Peyer's patch (tissue), 4 donors: ENCODE measurements around the gene APEX2.

Source experiments
- POLR2A ChIP-seq, 2 donors: fragments of 450-650 bp; IDR thresholded peaks; one replicate each; pipeline ENCODE4 v1.5.1; 2017; ENCODE audit warnings: antibody characterized with exemption in 2 of 2, mild to moderate bottlenecking in 2 of 2, moderate library complexity in 2 of 2
- TF ChIP-seq, protein P1 (sequence below), 6 experiments: fragments of 450-650 bp in 4 of 6; fragments of 200-600 bp in 2 of 6; sonication (generic) in 1 of 6; IDR thresholded peaks; one replicate each; pipeline ENCODE4 v1.5.1; 2017 to 2019; ENCODE audit warnings: antibody characterized with exemption in 6 of 6, mild to moderate bottlenecking in 3 of 6, moderate library complexity in 1 of 6

DNA sequence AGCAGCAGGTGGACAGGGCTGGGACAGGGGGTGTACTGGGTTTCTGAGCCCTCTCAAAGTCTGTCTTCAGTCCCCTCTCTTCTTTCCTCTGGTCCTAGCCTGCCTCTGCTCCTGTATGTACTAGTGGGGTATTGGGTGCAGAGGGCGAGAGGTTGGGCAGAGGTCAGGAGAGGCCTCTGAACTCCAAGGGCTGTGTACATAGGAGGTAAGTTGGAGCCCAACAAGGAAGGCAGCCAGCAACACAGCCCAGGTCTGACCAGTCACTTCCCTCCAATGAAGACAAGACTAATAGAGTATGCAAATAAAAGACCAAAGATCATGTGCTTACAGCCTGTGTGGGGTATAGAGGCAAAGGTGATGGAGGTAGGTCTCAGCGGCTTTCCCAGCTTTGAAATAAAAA, 6.1 kb upstream of the APEX2 start, which contains the start of gene PFKFB1:
- TF ChIP-seq, protein P1, sequence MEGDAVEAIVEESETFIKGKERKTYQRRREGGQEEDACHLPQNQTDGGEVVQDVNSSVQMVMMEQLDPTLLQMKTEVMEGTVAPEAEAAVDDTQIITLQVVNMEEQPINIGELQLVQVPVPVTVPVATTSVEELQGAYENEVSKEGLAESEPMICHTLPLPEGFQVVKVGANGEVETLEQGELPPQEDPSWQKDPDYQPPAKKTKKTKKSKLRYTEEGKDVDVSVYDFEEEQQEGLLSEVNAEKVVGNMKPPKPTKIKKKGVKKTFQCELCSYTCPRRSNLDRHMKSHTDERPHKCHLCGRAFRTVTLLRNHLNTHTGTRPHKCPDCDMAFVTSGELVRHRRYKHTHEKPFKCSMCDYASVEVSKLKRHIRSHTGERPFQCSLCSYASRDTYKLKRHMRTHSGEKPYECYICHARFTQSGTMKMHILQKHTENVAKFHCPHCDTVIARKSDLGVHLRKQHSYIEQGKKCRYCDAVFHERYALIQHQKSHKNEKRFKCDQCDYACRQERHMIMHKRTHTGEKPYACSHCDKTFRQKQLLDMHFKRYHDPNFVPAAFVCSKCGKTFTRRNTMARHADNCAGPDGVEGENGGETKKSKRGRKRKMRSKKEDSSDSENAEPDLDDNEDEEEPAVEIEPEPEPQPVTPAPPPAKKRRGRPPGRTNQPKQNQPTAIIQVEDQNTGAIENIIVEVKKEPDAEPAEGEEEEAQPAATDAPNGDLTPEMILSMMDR (IDR thresholded peaks at IDR 0.05): no peak
- TF ChIP-seq POLR2A (IDR thresholded peaks at IDR 0.05): no peak
